Smooth muscle cell (in vitro differentiated cells): Measurements from ENCODE around the gene PDZRN3. TPM values are rescaled to one million over a fixed set of nuclear protein-coding genes. Genes with fewer than 3 reads are reported as not detected.
A peak's percentile ranks its signal among the peaks of the same experiment; 100 is the strongest.

Experiments
- DNase-seq: peaks from one replicate; lab custom pipeline; 2025; ENCODE audit not compliant: unreplicated experiment; lab: John Stamatoyannopoulos, UW
- H2AFZ ChIP-seq: fragments of 200-600 bp; sonication (generic); 2 replicates; pipeline ENCODE4 v1.6.0; 2016; ENCODE audit warnings: antibody characterized with exemption, low read depth, mild to moderate bottlenecking
- H3F3A ChIP-seq: fragments of 200-600 bp; sonication (generic); 2 replicates; pipeline ENCODE4 v1.6.0; 2017; ENCODE audit warnings: antibody characterized with exemption, low read depth
- H3K27ac ChIP-seq: fragments of 200-600 bp; sonication (generic); 2 replicates; pipeline ENCODE4 v1.5.1; 2016; ENCODE audit warnings: low read depth, mild to moderate bottlenecking
- H3K27me3 ChIP-seq: fragments of 200-600 bp; sonication (generic); 2 replicates; pipeline ENCODE4 v1.6.1; 2016; ENCODE audit warnings: low read depth, mild to moderate bottlenecking
- H3K36me3 ChIP-seq: fragments of 200-600 bp; sonication (generic); 2 replicates; pipeline ENCODE4 v1.5.1; 2016; ENCODE audit warnings: low read depth
- H3K4me1 ChIP-seq: fragments of 200-600 bp; sonication (generic); 2 replicates; pipeline ENCODE4 v1.5.1; 2016; ENCODE audit warnings: low read depth
- H3K4me2 ChIP-seq: fragments of 200-600 bp; sonication (generic); 2 replicates; pipeline ENCODE4 v1.6.0; 2016; ENCODE audit warnings: mild to moderate bottlenecking
- H3K4me3 ChIP-seq: fragments of 200-600 bp; sonication (generic); 2 replicates; pipeline ENCODE4 v1.5.1; 2016; ENCODE audit warnings: mild to moderate bottlenecking
- H3K79me2 ChIP-seq: fragments of 200-600 bp; sonication (generic); 2 replicates; pipeline ENCODE4 v1.6.0; 2016; ENCODE audit warnings: low read depth, mild to moderate bottlenecking
- H3K9ac ChIP-seq: fragments of 200-600 bp; sonication (generic); 2 replicates; pipeline ENCODE4 v1.6.0; 2016; ENCODE audit warnings: low read depth
- H3K9me3 ChIP-seq: fragments of 200-600 bp; sonication (generic); replicated peaks from 2 replicates; pipeline ENCODE4 v1.5.1; 2016; ENCODE audit warnings: low read depth
- H4K20me1 ChIP-seq: fragments of 200-600 bp; sonication (generic); 2 replicates; pipeline ENCODE4 v1.6.0; 2016; ENCODE audit warnings: low read depth
- WGBS: methylation state at CpG from one replicate; pipeline ENCODE4 v1.1.7; 2016; ENCODE audit warnings: low lambda C conversion rate; 5-methylcytosine and 5-hydroxymethylcytosine counted together
- polyA plus RNA-seq: library from polyadenylated mRNA; unstranded; fragments of >200 nt; fragmentation: Nextera tagmentation; extraction: Ambion mirVana; gene quantifications from 2 replicates; pipeline ENCODE4 v1.2.1, GENCODE V29; 2016
- total RNA-seq: library from RNA; depleted of rRNA; stranded (reverse); fragments of >200 nt; gene quantifications from 2 replicates; pipeline ENCODE4 v1.2.3, GENCODE V29; 2014
- TF ChIP-seq, protein P1 (sequence below): fragments of 200-600 bp; sonication (generic); IDR thresholded peaks from 2 replicates; pipeline ENCODE4 v1.5.1; 2017; ENCODE audit warnings: borderline replicate concordance, mild to moderate bottlenecking, antibody characterized with exemption; ENCODE audit not compliant: insufficient read depth, poor library complexity, severe bottlenecking

The PDZRN3 gene
- total and polyA plus RNA-seq, 2 experiments from 2014 or later, result 99.5 to 128 TPM

DNA sequence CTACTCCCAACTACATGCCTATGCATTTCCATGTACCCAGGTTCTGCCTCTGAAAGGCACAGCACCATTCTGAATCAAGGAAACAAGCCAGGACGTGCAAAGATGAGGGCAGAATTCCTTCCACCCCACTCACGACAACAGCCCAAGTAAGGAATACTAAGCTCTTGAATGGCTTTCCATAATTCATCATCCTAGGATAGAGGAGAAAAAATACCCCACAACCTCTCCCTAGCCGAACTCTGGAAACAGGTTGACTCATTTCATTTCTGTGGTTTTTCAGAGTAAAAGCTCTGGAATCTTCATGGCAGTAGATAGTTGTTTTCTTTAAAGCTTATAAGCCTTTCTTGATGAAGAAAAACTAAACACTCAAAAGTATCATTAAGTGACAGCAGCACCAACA, 77.8 kb downstream of the PDZRN3 start:
- Histone ChIP-seq H3K79me2 (peaks cover 79% of the 10 kb centered on the region), H3K27me3 (no peaks in the 10 kb centered on the region), H3K36me3 (no peaks in the 10 kb centered on the region), H3K4me3 (no peak overlapping the region), H3K4me2 (peak overlapping the region; percentile 58), H3K4me1 (peaks cover 19% of the 10 kb centered on the region), H2AFZ (no peak overlapping the region), H3K27ac (peak overlapping the region; percentile 83), H3F3A (peaks cover 31% of the 10 kb centered on the region), H4K20me1 (peaks cover 96% of the 10 kb centered on the region), H3K9me3 (no peaks in the 10 kb centered on the region), H3K9ac (no peak overlapping the region)
- TF ChIP-seq, protein P1, sequence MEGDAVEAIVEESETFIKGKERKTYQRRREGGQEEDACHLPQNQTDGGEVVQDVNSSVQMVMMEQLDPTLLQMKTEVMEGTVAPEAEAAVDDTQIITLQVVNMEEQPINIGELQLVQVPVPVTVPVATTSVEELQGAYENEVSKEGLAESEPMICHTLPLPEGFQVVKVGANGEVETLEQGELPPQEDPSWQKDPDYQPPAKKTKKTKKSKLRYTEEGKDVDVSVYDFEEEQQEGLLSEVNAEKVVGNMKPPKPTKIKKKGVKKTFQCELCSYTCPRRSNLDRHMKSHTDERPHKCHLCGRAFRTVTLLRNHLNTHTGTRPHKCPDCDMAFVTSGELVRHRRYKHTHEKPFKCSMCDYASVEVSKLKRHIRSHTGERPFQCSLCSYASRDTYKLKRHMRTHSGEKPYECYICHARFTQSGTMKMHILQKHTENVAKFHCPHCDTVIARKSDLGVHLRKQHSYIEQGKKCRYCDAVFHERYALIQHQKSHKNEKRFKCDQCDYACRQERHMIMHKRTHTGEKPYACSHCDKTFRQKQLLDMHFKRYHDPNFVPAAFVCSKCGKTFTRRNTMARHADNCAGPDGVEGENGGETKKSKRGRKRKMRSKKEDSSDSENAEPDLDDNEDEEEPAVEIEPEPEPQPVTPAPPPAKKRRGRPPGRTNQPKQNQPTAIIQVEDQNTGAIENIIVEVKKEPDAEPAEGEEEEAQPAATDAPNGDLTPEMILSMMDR, result no peak
- 0% methylated on average over 3 of the region's 3 CpGs for WGBS
- no peak for DNase-seq

DNA sequence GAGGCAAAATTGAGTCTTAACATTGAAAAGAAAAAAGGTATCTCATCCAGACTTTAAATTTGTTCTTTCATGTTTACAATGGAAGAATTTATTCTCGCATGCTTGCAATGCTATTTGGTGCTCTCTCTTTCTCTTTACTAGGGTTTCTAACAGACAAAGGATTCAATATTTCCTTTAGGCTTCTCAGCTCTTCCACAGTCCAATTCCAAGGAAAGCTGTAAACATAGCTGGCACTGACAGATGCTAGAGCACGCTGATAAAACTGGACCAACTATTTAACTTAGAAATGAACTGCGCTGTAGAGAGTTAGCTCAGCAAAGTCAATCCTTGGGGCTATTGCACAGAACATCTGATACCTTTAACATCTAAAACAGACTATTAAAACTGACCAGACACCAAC, 81.3 kb downstream of the PDZRN3 start:
- DNase-seq, result no peak
- Histone ChIP-seq H2AFZ (no peak overlapping the region), H3K27me3 (no peaks in the 10 kb centered on the region), H3K27ac (no peak overlapping the region), H4K20me1 (peaks cover 97% of the 10 kb centered on the region), H3K4me3 (no peak overlapping the region), H3K36me3 (no peaks in the 10 kb centered on the region), H3K4me1 (peaks cover 11% of the 10 kb centered on the region), H3K79me2 (peaks cover 78% of the 10 kb centered on the region), H3K9ac (no peak overlapping the region), H3K4me2 (no peak overlapping the region), H3F3A (peaks cover 20% of the 10 kb centered on the region), H3K9me3 (no peaks in the 10 kb centered on the region)
- TF ChIP-seq, protein P1, result no peak
- WGBS, result 67% methylated on average over 3 of the region's 3 CpGs

DNA sequence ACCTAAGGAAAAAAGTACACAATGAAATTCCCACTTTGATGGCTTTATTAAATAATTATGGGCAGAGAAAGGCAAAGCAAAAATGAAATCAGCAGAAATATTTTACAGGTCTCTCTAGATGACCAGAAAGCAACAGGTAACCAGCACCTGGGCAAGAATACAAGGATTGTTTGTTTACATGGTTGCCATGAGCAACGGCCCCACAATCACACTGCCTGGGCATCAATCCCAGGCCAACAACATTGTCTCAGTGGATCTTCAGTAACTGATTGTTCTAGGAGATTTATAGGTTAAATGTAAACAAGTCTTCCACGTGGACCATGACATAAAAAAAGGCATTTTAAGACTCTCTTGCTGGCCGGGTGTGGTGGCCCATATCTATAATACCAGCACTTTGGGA, 82.6 kb downstream of the PDZRN3 start:
- Histone ChIP-seq H3F3A (peaks cover 11% of the 10 kb centered on the region), H2AFZ (no peak overlapping the region), H3K4me1 (peaks cover 6% of the 10 kb centered on the region), H3K9ac (no peak overlapping the region), H3K27me3 (no peaks in the 10 kb centered on the region), H3K79me2 (peaks cover 90% of the 10 kb centered on the region), H4K20me1 (peaks cover 97% of the 10 kb centered on the region), H3K4me2 (peak overlapping the region; percentile 5), H3K36me3 (no peaks in the 10 kb centered on the region), H3K9me3 (no peaks in the 10 kb centered on the region), H3K27ac (peak overlapping the region; percentile 72), H3K4me3 (no peak overlapping the region)
- DNase-seq, result no peak
- WGBS, result 72% methylated on average over 3 of the region's 3 CpGs
- TF ChIP-seq, protein P1, result no peak

DNA sequence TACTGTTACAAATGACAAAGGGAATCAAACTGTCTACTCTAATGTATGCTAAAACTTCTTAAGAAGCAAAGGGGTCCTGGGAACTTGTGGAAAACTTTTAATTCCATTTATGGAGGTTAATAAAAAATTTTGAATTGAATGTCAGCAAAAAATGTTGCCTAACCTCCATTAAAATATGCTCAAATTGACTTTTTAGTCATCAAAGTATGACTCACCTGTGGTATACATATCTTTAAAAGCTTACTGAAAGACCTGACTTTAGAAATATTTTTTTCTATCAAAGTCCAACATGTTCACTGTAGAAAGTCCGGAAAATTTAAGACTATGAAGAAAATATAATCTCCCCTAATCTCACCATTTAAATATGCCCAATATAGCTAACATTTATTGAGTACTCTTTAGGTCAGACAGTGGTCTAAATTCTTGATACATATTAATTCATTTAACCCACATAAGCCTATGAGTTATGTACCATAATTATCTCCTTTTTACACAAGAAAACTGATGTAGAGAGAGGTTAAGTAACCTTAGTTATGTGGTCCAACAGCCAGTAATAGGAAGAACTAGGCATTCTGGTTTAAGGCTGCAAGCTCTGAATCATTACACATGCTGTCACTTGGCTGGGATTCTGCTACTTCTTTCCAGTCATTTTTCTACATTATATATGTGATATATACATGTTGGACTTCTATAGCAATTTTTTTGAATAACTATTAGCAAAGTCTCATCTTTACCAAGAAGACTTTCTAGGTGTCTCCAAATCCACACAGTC, 83.6 kb downstream of the PDZRN3 start:
- H3K27ac ChIP-seq, result peak overlapping the region; percentile 72
- H3K4me2 ChIP-seq, result peak overlapping the region; percentile 5
- H3K79me2 ChIP-seq, result peaks cover 98% of the 10 kb centered on the region
- no peak overlapping the region for H3K4me3 ChIP-seq
- H3K9me3 ChIP-seq, result no peaks in the 10 kb centered on the region
- H3F3A ChIP-seq, result peaks cover 4% of the 10 kb centered on the region
- H3K9ac ChIP-seq, result no peak overlapping the region
- 79% methylated on average over 1 of the region's 1 CpG for WGBS
- H3K36me3 ChIP-seq, result no peaks in the 10 kb centered on the region
- H3K4me1 ChIP-seq, result peaks cover under 1% of the 10 kb centered on the region
- H2AFZ ChIP-seq, result no peak overlapping the region
- no peak for DNase-seq
- TF ChIP-seq, protein P1, result no peak
- H4K20me1 ChIP-seq, result peaks cover 99% of the 10 kb centered on the region
- H3K27me3 ChIP-seq, result no peaks in the 10 kb centered on the region
